Vagina (tissue), 2 donors: ENCODE data around the gene NPDC1.

Experiments used
- CTCF ChIP-seq, 3 experiments: fragments of 450-650 bp in 2 of 3; fragments of 200-600 bp in 1 of 3; sonication (generic) in 1 of 3; IDR thresholded peaks; one replicate each; pipeline ENCODE4 v1.5.1; 2017 to 2019; ENCODE audit warnings: antibody characterized with exemption in 3 of 3, mild to moderate bottlenecking in 2 of 3, moderate library complexity in 2 of 3
- POLR2A ChIP-seq, 2 donors: fragments of 450-650 bp; IDR thresholded peaks; one replicate each; pipeline ENCODE4 v1.6.1; 2017; ENCODE audit warnings: antibody characterized with exemption in 2 of 2, mild to moderate bottlenecking in 2 of 2, moderate library complexity in 2 of 2
- POLR2AphosphoS5 ChIP-seq, 2 donors: sonication (generic); formaldehyde crosslinking; IDR thresholded peaks; one replicate each; pipeline ENCODE4 v1.9.0; 2017; ENCODE audit warnings: antibody characterized with exemption in 2 of 2, mild to moderate bottlenecking in 2 of 2, low read depth in 1 of 2; ENCODE audit not compliant: insufficient read depth in 1 of 2

- TF ChIP-seq POLR2AphosphoS5 (IDR thresholded peaks at IDR 0.05; ENCODE audit: insufficient read depth in 1 of 2, low read depth in 1 of 2), result no peak
- no peak for TF ChIP-seq CTCF (IDR thresholded peaks at IDR 0.05)
- no peak for TF ChIP-seq POLR2A (IDR thresholded peaks at IDR 0.05)
Observed at GRCh38 chr9:137008312-137008711, 37.7 kb downstream of the NPDC1 start.
